ENCODE data around the gene NFKB1.
"Not testable (repeated sequence)": the region's sequence is repeated elsewhere in the genome, so short reads cannot be mapped to it uniquely, and the experiment has no call there.

The NFKB1 gene

DNA sequence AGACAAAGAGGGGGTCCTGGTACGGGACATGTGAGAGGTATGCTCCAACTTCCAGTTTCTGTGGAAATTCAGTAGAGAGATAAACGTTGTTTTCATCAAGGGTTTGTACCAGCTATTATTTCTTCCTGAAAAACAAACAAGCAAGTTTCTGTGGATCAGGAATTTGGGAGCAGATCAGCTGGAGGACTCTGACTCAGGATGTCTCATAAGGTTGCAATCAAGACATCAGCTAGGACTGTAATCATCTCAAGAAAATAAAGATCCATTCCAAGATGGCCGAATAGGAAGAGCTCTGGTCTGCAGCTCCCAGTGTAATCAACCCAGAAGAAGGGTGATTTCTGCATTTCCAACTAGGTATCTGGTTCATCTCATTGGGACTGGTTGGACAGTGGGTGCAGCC lies 23.5 kb upstream of the NFKB1 start:
- Histone ChIP-seq H3K79me2 (ENCODE audit: control insufficient read depth, insufficient read depth, low read length) (no peaks in the 10 kb centered on the region), H3K4me2 (ENCODE audit: low read length) (no peak overlapping the region), H4K8ac (ENCODE audit: low read depth, low read length) (no peak overlapping the region), H4K5ac (ENCODE audit: low read length) (no peak overlapping the region), H3K23ac (ENCODE audit: low read length) (no peak overlapping the region), H2AK5ac (ENCODE audit: low read length) (no peak overlapping the region), H2BK5ac (ENCODE audit: low read length) (no peak overlapping the region), H3K27ac (ENCODE audit: low read depth, low read length) (no peak overlapping the region), H2BK120ac (ENCODE audit: low read depth, low read length) (no peak overlapping the region), H3K4me3 (ENCODE audit: low read length) (no peak overlapping the region), H3K79me1 (ENCODE audit: low read length) (no peaks in the 10 kb centered on the region), H3K9ac (ENCODE audit: low read length) (no peak overlapping the region), H3K56ac (ENCODE audit: low read length) (no peak overlapping the region), H3K18ac (ENCODE audit: low read length) (no peak overlapping the region), H2BK15ac (replicated peaks; ENCODE audit: low read depth) (no peak overlapping the region), H3K4me1 (ENCODE audit: control insufficient read depth, low read depth, low read length) (no peaks in the 10 kb centered on the region), H3K36me3 (ENCODE audit: control insufficient read depth, insufficient read depth, low read length) (no peaks in the 10 kb centered on the region), H3K4ac (ENCODE audit: low read depth, low read length) (no peak overlapping the region), H3K27me3 (ENCODE audit: insufficient read depth, low read length, poor library complexity) (no peaks in the 10 kb centered on the region)
- no peak for DNase-seq
- no CpG with 5 or more reads among the region's 3 CpGs for WGBS (ENCODE audit: extremely low coverage, insufficient coverage, low lambda C conversion rate)

DNA sequence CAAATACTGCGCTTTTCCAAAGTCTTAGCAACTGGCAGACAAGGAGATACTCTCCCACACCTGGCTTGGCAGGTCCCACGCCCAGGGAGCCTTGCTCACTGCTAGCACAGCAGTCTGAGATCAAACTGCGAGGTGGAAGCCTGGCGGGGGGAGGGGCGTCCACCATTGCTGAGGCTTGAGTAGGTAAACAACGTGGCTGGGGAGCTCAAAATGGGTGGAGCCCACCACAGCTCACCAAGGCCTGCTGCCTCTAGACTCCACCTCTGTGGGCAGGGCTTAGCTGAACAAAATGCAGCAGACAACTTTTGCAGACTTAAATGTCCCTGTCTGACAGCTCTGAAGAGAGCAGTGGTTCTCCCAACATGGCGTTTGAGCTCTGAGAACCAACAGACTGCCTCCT lies 23.0 kb upstream of the NFKB1 start:
- Histone ChIP-seq H3K4me3 (ENCODE audit: low read length) (no peak overlapping the region), H3K9ac (ENCODE audit: low read length) (no peak overlapping the region), H3K4ac (ENCODE audit: low read depth, low read length) (no peak overlapping the region), H3K18ac (ENCODE audit: low read length) (no peak overlapping the region), H3K4me2 (ENCODE audit: low read length) (no peak overlapping the region), H2BK5ac (ENCODE audit: low read length) (no peak overlapping the region), H3K79me2 (ENCODE audit: control insufficient read depth, insufficient read depth, low read length) (no peaks in the 10 kb centered on the region), H3K23ac (ENCODE audit: low read length) (no peak overlapping the region), H3K27ac (ENCODE audit: low read depth, low read length) (no peak overlapping the region), H2AK5ac (ENCODE audit: low read length) (no peak overlapping the region), H3K4me1 (ENCODE audit: control insufficient read depth, low read depth, low read length) (no peaks in the 10 kb centered on the region), H2BK120ac (ENCODE audit: low read depth, low read length) (no peak overlapping the region), H3K27me3 (ENCODE audit: insufficient read depth, low read length, poor library complexity) (no peaks in the 10 kb centered on the region), H2BK15ac (replicated peaks; ENCODE audit: low read depth) (no peak overlapping the region), H3K79me1 (ENCODE audit: low read length) (no peaks in the 10 kb centered on the region), H4K5ac (ENCODE audit: low read length) (no peak overlapping the region), H4K8ac (ENCODE audit: low read depth, low read length) (no peak overlapping the region), H3K36me3 (ENCODE audit: control insufficient read depth, insufficient read depth, low read length) (no peaks in the 10 kb centered on the region), H3K56ac (ENCODE audit: low read length) (no peak overlapping the region)
- DNase-seq, result no peak
- no CpG with 5 or more reads among the region's 7 CpGs for WGBS (ENCODE audit: extremely low coverage, insufficient coverage, low lambda C conversion rate)

- H3K27ac ChIP-seq (ENCODE audit: low read depth, low read length); H3K27me3 ChIP-seq (ENCODE audit: insufficient read depth, low read length, poor library complexity); H3K79me2 ChIP-seq (ENCODE audit: control insufficient read depth, insufficient read depth, low read length); H3K4me1 ChIP-seq (ENCODE audit: control insufficient read depth, low read depth, low read length); H3K23ac ChIP-seq (ENCODE audit: low read length); H4K8ac ChIP-seq (ENCODE audit: low read depth, low read length); DNase-seq; H2AK5ac ChIP-seq (ENCODE audit: low read length); H3K4me3 ChIP-seq (ENCODE audit: low read length); H2BK5ac ChIP-seq (ENCODE audit: low read length); H3K4ac ChIP-seq (ENCODE audit: low read depth, low read length); H3K9ac ChIP-seq (ENCODE audit: low read length); H3K4me2 ChIP-seq (ENCODE audit: low read length); H2BK15ac ChIP-seq (replicated peaks; ENCODE audit: low read depth); H3K79me1 ChIP-seq (ENCODE audit: low read length); H3K56ac ChIP-seq (ENCODE audit: low read length); H2BK120ac ChIP-seq (ENCODE audit: low read depth, low read length); H3K18ac ChIP-seq (ENCODE audit: low read length); H4K5ac ChIP-seq (ENCODE audit: low read length); H3K36me3 ChIP-seq (ENCODE audit: control insufficient read depth, insufficient read depth, low read length): not testable (repeated sequence)
- no CpG with 5 or more reads among the region's 2 CpGs for WGBS (ENCODE audit: extremely low coverage, insufficient coverage, low lambda C conversion rate)
Measured at GRCh38 chr4:102479832-102480231, 21.3 kb upstream of the NFKB1 start.

DNA sequence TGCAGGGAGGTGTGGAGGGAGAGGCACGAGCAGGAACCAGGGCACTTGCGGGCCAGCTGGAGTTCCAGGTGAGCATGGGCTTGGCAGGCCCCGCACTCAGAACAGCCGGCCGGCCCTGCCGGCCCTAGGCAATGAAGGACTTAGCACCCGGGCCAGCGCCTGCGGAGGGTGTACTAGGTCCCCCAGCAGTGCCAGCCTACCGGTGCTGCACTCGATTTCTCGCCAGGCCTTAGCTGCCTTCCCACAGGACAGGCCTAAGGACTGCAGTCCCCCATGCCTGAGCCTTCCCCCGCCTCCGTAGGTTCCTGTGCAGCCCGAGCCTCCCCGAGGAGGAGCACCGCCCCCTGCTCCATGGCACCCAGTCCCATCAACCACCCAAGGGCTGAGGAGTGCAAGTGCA lies 18.0 kb upstream of the NFKB1 start:
- Histone ChIP-seq H3K4ac (ENCODE audit: low read depth, low read length) (no peak overlapping the region), H3K9ac (ENCODE audit: low read length) (no peak overlapping the region), H3K4me3 (ENCODE audit: low read length) (no peak overlapping the region), H3K4me1 (ENCODE audit: control insufficient read depth, low read depth, low read length) (no peaks in the 10 kb centered on the region), H3K56ac (ENCODE audit: low read length) (no peak overlapping the region), H3K79me1 (ENCODE audit: low read length) (no peaks in the 10 kb centered on the region), H4K5ac (ENCODE audit: low read length) (no peak overlapping the region), H2BK5ac (ENCODE audit: low read length) (no peak overlapping the region), H3K79me2 (ENCODE audit: control insufficient read depth, insufficient read depth, low read length) (no peaks in the 10 kb centered on the region), H3K4me2 (ENCODE audit: low read length) (no peak overlapping the region), H3K27ac (ENCODE audit: low read depth, low read length) (no peak overlapping the region), H2BK15ac (replicated peaks; ENCODE audit: low read depth) (no peak overlapping the region), H3K23ac (ENCODE audit: low read length) (no peak overlapping the region), H3K18ac (ENCODE audit: low read length) (no peak overlapping the region), H3K36me3 (ENCODE audit: control insufficient read depth, insufficient read depth, low read length) (no peaks in the 10 kb centered on the region), H2BK120ac (ENCODE audit: low read depth, low read length) (no peak overlapping the region), H4K8ac (ENCODE audit: low read depth, low read length) (no peak overlapping the region), H3K27me3 (ENCODE audit: insufficient read depth, low read length, poor library complexity) (no peaks in the 10 kb centered on the region), H2AK5ac (ENCODE audit: low read length) (no peak overlapping the region)
- WGBS (ENCODE audit: extremely low coverage, insufficient coverage, low lambda C conversion rate), result no CpG with 5 or more reads among the region's 17 CpGs
- DNase-seq, result no peak

GRCh38 chr4:102483990-102484692 lies 17.0 kb upstream of the NFKB1 start:
- not testable (repeated sequence) for H3K4me2 ChIP-seq (ENCODE audit: low read length); H3K9ac ChIP-seq (ENCODE audit: low read length); H3K27ac ChIP-seq (ENCODE audit: low read depth, low read length); H3K36me3 ChIP-seq (ENCODE audit: control insufficient read depth, insufficient read depth, low read length); H3K4me1 ChIP-seq (ENCODE audit: control insufficient read depth, low read depth, low read length); H3K4me3 ChIP-seq (ENCODE audit: low read length); H4K5ac ChIP-seq (ENCODE audit: low read length); H3K79me2 ChIP-seq (ENCODE audit: control insufficient read depth, insufficient read depth, low read length); H3K79me1 ChIP-seq (ENCODE audit: low read length); H2BK5ac ChIP-seq (ENCODE audit: low read length); H2BK120ac ChIP-seq (ENCODE audit: low read depth, low read length); H4K8ac ChIP-seq (ENCODE audit: low read depth, low read length); DNase-seq; H3K18ac ChIP-seq (ENCODE audit: low read length); H2BK15ac ChIP-seq (replicated peaks; ENCODE audit: low read depth); H3K27me3 ChIP-seq (ENCODE audit: insufficient read depth, low read length, poor library complexity); H3K4ac ChIP-seq (ENCODE audit: low read depth, low read length); H2AK5ac ChIP-seq (ENCODE audit: low read length); H3K56ac ChIP-seq (ENCODE audit: low read length); H3K23ac ChIP-seq (ENCODE audit: low read length)
- no CpG with 5 or more reads among the region's 19 CpGs for WGBS (ENCODE audit: extremely low coverage, insufficient coverage, low lambda C conversion rate)

All from mesendoderm (in vitro differentiated cells).